Measurements from ENCODE around the gene METTL4. TPM values are rescaled to one million over a fixed set of nuclear protein-coding genes. Genes with fewer than 3 reads are reported as not detected.
"Not testable (repeated sequence)": the region's sequence is repeated elsewhere in the genome, so short reads cannot be mapped to it uniquely, and the experiment has no call there.

The METTL4 gene
- total RNA-seq, 1 donor from 2014 or later = 11.1 TPM

DNA sequence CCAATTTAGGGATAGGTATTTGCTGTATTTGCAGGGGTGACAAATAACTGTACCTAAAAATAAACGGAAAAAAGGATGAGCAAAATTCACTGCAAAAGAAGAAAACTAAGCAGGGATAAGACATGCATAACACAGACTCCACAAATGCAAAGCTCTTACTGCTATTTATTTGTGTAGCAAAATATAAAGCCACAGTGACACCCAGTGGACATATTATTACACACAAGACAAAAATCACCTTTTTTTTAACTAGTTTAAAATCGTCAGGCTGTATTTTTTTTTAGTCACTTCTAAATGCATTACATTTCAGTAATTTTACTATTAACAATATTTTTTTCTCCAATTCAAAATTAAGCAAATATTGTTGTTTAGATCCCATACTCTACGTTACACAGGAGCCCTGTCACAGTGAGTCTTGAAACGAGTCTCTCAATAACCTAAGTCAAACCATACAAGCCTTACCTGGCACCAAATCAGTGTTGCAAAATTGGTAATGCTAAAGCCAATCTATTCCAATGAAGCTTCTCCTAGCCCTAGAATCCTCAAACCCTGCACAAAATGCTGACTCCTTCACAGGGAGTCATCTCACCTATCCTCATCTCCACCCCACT, 23.7 kb downstream of the METTL4 start:
- TF ChIP-seq, protein P1, sequence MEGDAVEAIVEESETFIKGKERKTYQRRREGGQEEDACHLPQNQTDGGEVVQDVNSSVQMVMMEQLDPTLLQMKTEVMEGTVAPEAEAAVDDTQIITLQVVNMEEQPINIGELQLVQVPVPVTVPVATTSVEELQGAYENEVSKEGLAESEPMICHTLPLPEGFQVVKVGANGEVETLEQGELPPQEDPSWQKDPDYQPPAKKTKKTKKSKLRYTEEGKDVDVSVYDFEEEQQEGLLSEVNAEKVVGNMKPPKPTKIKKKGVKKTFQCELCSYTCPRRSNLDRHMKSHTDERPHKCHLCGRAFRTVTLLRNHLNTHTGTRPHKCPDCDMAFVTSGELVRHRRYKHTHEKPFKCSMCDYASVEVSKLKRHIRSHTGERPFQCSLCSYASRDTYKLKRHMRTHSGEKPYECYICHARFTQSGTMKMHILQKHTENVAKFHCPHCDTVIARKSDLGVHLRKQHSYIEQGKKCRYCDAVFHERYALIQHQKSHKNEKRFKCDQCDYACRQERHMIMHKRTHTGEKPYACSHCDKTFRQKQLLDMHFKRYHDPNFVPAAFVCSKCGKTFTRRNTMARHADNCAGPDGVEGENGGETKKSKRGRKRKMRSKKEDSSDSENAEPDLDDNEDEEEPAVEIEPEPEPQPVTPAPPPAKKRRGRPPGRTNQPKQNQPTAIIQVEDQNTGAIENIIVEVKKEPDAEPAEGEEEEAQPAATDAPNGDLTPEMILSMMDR (IDR thresholded peaks at IDR 0.05) = peak; percentile 62
- H3K27me3 ChIP-seq = no peaks in the 10 kb centered on the region
- H3K4me3 ChIP-seq = no peak overlapping the region
- peak; percentile 61 for ATAC-seq
- H3K4me1 ChIP-seq = no peaks in the 10 kb centered on the region
- H3K9me3 ChIP-seq = no peaks in the 10 kb centered on the region
- intact Hi-C loops (cut with DNase I) = no loop called here
- H3K36me3 ChIP-seq = peaks cover 12% of the 10 kb centered on the region
- no peak overlapping the region for H3K27ac ChIP-seq
- no peak for DNase-seq

DNA sequence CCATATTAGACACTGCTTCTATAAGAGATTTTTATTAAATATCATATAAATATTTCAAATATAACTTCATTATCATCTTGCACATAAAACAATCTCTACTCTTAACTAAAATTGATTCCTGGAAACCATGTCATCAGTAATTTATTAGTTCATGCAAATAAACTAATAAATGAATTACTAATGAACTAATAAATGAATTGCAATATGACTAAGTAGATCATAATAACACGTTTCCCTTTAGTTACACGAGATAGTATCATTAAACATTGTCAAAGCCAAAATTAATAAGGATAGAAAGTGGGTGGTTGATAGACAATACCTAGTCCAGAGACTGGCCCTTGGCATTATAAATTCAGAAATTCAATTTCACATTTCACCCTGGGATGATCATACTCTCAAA, 26.1 kb downstream of the METTL4 start:
- no peaks in the 10 kb centered on the region for H3K4me1 ChIP-seq
- TF ChIP-seq, protein P1 (IDR thresholded peaks at IDR 0.05) = no peak
- H3K4me3 ChIP-seq = no peak overlapping the region
- H3K36me3 ChIP-seq = peaks cover 4% of the 10 kb centered on the region
- no peaks in the 10 kb centered on the region for H3K9me3 ChIP-seq
- H3K27ac ChIP-seq = no peak overlapping the region
- no peak for ATAC-seq
- intact Hi-C loops (cut with DNase I) = no loop called here
- no peaks in the 10 kb centered on the region for H3K27me3 ChIP-seq
- DNase-seq = no peak

DNA sequence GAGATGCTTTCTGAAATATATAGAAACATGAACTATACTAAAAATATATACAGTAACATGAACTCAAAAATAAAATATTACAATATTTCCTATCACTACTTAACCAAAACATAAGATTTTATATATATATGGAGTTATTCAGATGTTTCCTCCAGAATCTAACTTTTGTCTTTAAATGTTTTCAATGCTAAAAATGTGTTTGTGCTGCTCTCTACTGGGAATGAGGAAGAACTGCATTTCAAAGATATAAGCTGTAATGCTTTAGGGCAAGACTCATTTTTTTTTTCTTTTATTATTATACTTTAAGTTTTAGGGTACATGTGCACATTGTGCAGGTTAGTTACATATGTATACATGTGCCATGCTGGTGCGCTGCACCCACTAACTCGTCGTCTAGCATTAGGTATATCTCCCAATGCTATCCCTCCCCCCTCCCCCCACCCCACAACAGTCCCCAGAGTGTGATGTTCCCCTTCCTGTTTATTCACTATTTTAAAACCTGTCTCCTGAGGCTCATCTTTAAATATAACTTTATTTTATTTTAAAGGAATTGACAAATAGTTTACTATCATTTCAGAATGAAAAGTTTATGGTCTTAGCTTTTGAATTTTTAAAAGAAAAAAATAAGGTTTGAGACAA, 29.3 kb downstream of the METTL4 start:
- intact Hi-C loops (cut with DNase I) = not testable (repeated sequence)
- peak; percentile 30 for ATAC-seq

DNA sequence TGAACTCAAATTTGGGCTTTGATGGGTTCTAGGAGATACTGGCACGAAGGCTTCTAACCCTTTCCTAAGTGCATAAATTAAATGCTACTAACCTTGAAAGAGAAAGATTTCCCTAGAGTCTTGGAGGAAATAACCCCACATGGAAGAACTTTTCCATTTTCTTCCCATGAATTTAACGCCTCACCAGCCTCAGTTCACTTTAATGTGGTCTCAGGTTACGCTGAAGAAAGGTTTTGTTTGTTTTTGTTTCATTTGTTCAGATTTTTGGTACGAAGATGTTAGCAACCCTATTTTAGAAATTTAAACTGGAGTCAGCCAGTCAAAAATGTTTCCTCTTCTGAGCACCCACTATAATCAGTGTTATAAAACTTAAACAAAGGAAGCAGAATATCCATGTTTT, 30.7 kb downstream of the METTL4 start:
- Histone ChIP-seq H3K27me3 (no peaks in the 10 kb centered on the region), H3K9me3 (no peaks in the 10 kb centered on the region), H3K36me3 (no peaks in the 10 kb centered on the region), H3K4me3 (no peak overlapping the region), H3K4me1 (no peaks in the 10 kb centered on the region), H3K27ac (no peak overlapping the region)
- TF ChIP-seq, protein P1 (IDR thresholded peaks at IDR 0.05) = no peak
- DNase-seq = no peak
- no peak for ATAC-seq
- intact Hi-C loops (cut with DNase I) = no loop called here

More for the DNA sequence above, 29.3 kb downstream of the METTL4 start:
- H3K27ac ChIP-seq, H3K9me3 ChIP-seq, H3K27me3 ChIP-seq, H3K4me3 ChIP-seq, DNase-seq, H3K36me3 ChIP-seq, H3K4me1 ChIP-seq: not testable (repeated sequence)
- TF ChIP-seq, protein P1 (IDR thresholded peaks at IDR 0.05) = peak; percentile 69

DNA sequence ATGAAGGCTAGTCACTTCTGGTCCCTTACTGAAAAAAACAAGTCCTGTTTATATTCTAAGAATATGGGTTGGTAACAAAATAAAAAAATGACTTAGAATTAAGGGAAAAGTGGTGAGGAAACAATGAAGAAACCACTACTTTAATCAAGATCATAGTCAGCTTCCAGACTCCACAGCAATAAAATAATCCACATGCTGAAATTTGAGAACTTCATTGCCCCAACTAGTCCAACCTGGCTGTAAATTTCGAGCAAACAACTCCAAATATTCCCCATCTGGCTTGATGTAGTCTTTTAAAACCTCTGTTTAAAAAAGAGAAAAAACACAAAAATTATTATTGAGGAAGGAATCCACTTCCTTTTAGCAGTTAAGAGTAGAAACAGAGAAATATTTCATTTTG, 32.5 kb downstream of the METTL4 start:
- Histone ChIP-seq H3K27ac (no peak overlapping the region), H3K9me3 (no peaks in the 10 kb centered on the region), H3K27me3 (no peaks in the 10 kb centered on the region), H3K36me3 (no peaks in the 10 kb centered on the region), H3K4me1 (no peaks in the 10 kb centered on the region), H3K4me3 (no peak overlapping the region)
- DNase-seq (no peak), ATAC-seq (no peak)
- TF ChIP-seq, protein P1 (IDR thresholded peaks at IDR 0.05) = no peak
- intact Hi-C loops (cut with DNase I) = no loop called here
